Mononuclear cell (primary cell): ENCODE data around the gene DGKI. TPM values are rescaled to one million over a fixed set of nuclear protein-coding genes. Genes with fewer than 3 reads are reported as not detected.

Experiments
- H3K27me3 ChIP-seq: 2 replicates; pipeline ENCODE4 v1.6.0; 2011; ENCODE audit warnings: low read length, control low read depth; ENCODE audit not compliant: insufficient read depth
- H3K4me1 ChIP-seq: 2 replicates; pipeline ENCODE4 v1.5.1; 2011; ENCODE audit warnings: mild to moderate bottlenecking, low read length, control low read depth; ENCODE audit not compliant: insufficient read depth
- H3K4me3 ChIP-seq: 2 replicates; pipeline ENCODE4 v1.5.1; 2011; ENCODE audit warnings: mild to moderate bottlenecking, low read length, moderate library complexity
- H3K9me3 ChIP-seq: 2 replicates; pipeline ENCODE4 v1.5.1; 2011; ENCODE audit warnings: low read depth, mild to moderate bottlenecking, control low read depth, low read length
- total RNA-seq: library from RNA; depleted of rRNA; stranded (reverse); fragments of >200 nt; gene quantifications from one replicate; pipeline ENCODE4 v1.2.3, GENCODE V29; 2012

Gene DGKI
- total RNA-seq, 1 donor, result 0.21 TPM

DNA sequence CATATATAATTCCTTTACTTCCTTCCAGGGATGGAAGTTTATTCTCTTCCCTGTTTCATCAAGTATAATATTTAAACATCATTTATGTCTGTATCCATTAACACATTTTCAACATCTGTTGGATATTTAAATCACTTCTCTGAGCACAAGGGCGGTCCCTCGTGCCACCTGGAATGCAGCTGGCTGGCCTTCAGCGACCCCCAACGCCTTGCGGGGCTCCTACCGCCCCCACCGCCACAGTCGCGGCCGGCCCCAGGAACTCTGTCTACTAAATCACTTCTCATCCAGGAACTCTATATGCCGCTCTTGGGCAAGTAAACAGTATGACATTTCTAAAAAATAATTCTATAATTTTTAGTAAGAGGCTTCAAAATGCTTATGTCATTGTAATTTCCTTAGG lies 282.1 kb downstream of the DGKI start:
- H3K4me1 ChIP-seq, result no peaks in the 10 kb centered on the region
- H3K4me3 ChIP-seq, result no peak overlapping the region
- no peaks in the 10 kb centered on the region for H3K27me3 ChIP-seq

GRCh38 chr7:137563981-137564380 lies 282.8 kb downstream of the DGKI start:
- no peaks in the 10 kb centered on the region for H3K9me3 ChIP-seq
- no peaks in the 10 kb centered on the region for H3K4me1 ChIP-seq
- H3K4me3 ChIP-seq, result no peak overlapping the region
- H3K27me3 ChIP-seq, result no peaks in the 10 kb centered on the region

More for the DNA sequence above, 282.1 kb downstream of the DGKI start:
- no peaks in the 10 kb centered on the region for H3K9me3 ChIP-seq

- Histone ChIP-seq H3K9me3 (no peaks in the 10 kb centered on the region), H3K4me3 (no peak overlapping the region), H3K27me3 (no peaks in the 10 kb centered on the region), H3K4me1 (no peaks in the 10 kb centered on the region)
These were observed 299.3 kb downstream of the DGKI start for GRCh38 chr7:137547485-137547884.

DNA sequence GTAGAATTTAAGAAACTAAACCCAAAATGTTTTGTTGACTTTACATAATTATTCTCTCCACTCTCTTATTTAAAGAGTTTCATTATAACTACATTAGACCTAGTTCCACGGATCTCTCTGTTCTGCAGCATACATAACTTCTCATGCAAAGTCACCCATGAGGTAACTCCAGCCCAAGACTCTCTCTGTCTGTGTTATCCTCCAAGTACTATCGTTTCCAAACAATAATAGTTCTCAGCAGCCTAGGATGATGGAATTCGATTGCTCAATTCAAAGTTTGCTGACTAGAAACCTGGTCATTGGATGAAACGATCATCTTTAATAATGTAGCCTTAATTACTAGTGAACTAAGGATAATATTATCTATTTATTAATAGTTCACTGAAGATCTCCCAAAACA lies 300.1 kb downstream of the DGKI start:
- Histone ChIP-seq H3K27me3 (no peaks in the 10 kb centered on the region), H3K9me3 (no peaks in the 10 kb centered on the region)

DNA sequence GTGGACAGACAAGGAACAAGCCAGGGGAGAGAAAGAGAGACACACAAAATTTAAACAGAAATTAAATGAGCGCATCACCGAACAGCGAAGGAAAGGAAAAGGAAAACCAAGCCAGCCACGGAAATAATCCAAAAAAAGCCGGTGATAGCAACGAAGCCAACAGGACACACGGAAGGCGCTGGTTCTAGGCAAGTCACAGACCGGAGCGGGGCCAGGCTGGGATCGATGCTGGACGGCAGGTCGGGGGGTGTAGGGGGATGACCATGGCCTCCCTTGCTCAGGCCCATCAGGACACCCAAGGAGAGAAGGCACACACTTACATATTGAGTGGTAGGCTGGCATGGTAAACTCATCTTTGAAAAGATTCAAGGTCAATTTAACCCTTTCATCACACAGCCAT lies 300.8 kb downstream of the DGKI start:
- Histone ChIP-seq H3K4me1 (no peaks in the 10 kb centered on the region), H3K27me3 (no peaks in the 10 kb centered on the region), H3K9me3 (no peaks in the 10 kb centered on the region), H3K4me3 (no peak overlapping the region)

More for the DNA sequence above, 300.1 kb downstream of the DGKI start:
- no peak overlapping the region for H3K4me3 ChIP-seq
- H3K4me1 ChIP-seq, result no peaks in the 10 kb centered on the region

DNA sequence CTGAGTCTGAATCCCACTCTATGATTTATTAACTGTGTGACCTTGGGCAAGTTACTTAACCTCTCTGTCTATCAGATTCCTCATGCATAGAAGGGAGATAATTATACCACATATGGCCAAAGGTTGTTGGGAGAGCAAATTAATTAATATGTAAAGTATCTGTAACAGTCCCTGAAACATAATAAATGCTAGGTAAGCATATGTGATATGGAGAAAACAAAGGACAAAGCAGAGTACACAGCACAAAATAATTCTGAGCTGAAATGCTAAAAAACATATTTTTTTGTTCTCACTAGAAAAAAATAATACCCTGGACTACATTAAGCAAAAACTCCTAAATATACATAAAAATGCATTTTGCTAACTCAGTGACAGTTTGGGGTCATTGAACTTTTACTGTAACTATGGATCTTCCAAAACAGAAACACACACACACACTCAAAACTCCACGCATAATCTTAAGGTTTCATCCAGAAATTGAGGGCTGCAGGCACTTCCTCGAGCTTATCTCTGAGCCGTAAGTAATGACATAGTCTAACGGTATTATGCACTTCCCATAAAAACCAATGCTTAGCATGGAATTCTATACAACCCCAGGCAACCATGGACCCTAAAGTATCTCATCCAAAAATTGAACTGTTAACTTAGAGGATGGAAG lies 301.6 kb downstream of the DGKI start:
- Histone ChIP-seq H3K9me3 (no peaks in the 10 kb centered on the region), H3K4me1 (no peaks in the 10 kb centered on the region), H3K27me3 (no peaks in the 10 kb centered on the region), H3K4me3 (no peak overlapping the region)

- Histone ChIP-seq H3K4me1 (no peaks in the 10 kb centered on the region), H3K27me3 (no peaks in the 10 kb centered on the region), H3K4me3 (no peak overlapping the region), H3K9me3 (no peaks in the 10 kb centered on the region)
These were observed 302.2 kb downstream of the DGKI start for GRCh38 chr7:137544453-137545058.

DNA sequence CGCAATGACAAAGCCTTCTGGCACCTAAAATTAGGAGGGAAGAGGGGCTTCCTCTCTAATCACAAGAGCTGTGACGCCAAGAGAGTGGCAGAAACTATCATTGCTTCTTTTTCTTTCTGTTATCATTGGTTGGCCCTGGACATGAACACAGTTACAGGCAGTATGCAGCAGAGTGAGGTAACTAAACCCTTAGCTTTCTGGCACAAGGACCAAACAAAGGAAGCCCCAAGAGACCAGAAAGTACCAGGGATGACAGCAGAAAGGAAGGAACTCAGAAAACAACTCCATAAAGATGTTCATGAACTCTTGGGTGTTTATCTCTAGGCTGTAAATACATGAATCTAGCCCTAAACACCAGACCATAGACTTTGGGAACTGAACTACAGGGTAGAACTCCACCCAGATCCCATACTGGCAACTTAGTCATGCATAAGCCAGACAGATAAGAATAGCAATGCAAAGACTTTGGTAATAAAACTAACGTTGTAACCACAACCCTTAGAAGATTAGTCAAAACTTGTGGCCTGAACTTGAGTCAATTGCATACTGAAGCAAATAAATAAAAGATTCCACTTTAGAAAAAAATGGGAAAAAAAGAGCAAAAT lies 307.6 kb downstream of the DGKI start:
- Histone ChIP-seq H3K27me3 (no peaks in the 10 kb centered on the region), H3K4me3 (no peak overlapping the region), H3K9me3 (no peaks in the 10 kb centered on the region), H3K4me1 (no peaks in the 10 kb centered on the region)

GRCh38 chr7:137538361-137538762 lies 308.4 kb downstream of the DGKI start:
- Histone ChIP-seq H3K27me3 (no peaks in the 10 kb centered on the region), H3K4me1 (no peaks in the 10 kb centered on the region), H3K9me3 (no peaks in the 10 kb centered on the region), H3K4me3 (no peak overlapping the region)

DNA sequence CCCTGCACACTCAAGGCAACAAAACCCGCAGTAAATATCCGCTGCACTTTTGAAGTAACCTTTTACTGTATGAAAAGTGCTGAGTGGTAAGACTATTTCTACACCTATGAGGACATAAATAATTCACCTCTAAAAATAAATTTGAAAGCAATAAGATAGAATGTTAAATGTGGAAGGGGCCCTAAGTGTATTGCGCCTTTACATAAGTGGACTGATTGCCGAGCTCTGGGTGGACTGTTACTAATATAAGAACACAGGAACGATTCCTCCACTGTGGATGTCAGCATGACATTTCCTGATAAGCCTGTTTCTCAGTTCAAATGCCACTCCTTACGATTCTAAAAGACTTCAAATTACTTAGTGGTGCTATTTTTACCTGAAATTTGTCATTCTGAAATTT lies 311.2 kb downstream of the DGKI start:
- Histone ChIP-seq H3K27me3 (no peaks in the 10 kb centered on the region), H3K9me3 (no peaks in the 10 kb centered on the region), H3K4me1 (no peaks in the 10 kb centered on the region)

DNA sequence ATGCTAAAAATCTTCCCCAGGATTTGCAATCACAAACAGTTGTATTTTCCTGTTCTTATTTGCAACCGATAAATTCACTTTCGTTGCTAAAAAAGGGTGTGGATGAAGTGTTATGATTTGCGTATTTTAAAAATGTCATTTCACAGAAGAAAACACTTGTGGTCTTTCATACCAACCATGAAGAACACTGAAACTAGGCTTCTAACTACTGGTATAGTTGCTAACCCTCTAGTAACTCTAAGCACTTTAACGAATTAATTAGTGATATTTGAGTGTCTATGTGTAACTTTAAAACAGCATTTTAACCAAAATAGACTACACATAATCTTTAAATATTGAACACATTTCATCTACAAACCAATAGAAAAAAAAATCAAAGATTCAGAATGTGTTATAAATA lies 315.1 kb downstream of the DGKI start:
- Histone ChIP-seq H3K4me3 (no peak overlapping the region), H3K27me3 (no peaks in the 10 kb centered on the region), H3K9me3 (no peaks in the 10 kb centered on the region), H3K4me1 (no peaks in the 10 kb centered on the region)

More for the DNA sequence above, 311.2 kb downstream of the DGKI start:
- H3K4me3 ChIP-seq, result no peak overlapping the region

DNA sequence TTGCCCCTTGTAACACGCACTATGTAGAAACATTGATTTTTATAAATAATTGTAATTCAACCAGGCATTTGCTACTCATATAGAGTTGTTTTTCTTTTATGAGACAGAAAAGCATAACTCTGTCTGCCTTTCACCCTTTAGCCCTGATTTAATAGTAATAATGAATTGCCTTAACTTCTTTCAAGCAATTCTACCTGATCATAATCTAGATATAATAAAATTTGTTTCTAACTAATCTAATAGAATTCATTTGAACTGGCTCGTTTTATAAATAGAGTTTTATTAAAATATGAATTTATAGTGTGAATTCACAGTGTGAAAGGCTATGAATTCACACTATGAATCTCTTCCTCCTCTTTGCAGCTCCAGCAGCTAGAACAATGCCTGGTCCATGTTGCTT lies 319.1 kb downstream of the DGKI start:
- no peaks in the 10 kb centered on the region for H3K4me1 ChIP-seq
- no peak overlapping the region for H3K4me3 ChIP-seq
- H3K9me3 ChIP-seq, result no peaks in the 10 kb centered on the region
- H3K27me3 ChIP-seq, result no peaks in the 10 kb centered on the region

DNA sequence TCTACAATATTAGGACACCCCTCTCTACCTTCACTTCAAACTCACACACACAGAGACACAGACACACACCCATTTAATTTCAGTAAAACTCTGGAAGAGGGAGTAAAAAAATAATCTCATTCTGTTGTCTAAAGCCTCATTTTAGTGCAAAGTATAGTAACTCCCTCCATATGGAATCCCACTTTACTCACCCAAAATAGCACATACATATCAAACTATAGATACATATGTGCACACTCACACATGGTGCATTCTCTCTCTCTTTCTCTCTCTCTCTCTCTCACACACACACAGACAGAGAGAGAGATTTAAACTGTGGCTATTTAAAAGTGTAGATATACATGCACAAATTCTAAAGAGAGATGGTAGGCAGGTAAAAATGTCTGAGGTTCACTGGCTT lies 323.6 kb downstream of the DGKI start:
- Histone ChIP-seq H3K27me3 (no peaks in the 10 kb centered on the region), H3K4me3 (no peak overlapping the region), H3K9me3 (no peaks in the 10 kb centered on the region), H3K4me1 (no peaks in the 10 kb centered on the region)

- Histone ChIP-seq H3K9me3 (no peaks in the 10 kb centered on the region), H3K4me1 (no peaks in the 10 kb centered on the region), H3K4me3 (no peak overlapping the region), H3K27me3 (no peaks in the 10 kb centered on the region)
These were observed 325.3 kb downstream of the DGKI start for GRCh38 chr7:137521451-137521850.

DNA sequence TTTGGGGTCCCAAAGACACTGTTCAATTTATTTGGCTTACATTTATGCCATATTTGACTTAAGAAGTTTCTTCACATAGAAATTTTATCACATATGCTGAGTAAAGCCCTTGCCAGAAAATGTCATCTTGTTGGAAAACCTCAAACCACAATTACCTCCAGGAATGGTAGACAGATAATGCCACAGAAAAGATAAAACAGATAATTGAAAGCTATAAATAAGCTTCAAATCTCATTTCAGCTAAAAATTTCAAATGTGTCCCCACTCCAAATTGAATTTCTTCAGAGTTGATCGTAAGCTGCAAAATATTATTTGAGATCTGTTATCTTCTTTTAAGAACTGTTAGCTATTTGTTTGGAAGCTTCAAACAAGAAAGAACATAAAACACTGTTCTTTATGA lies 326.8 kb downstream of the DGKI start:
- Histone ChIP-seq H3K4me1 (no peaks in the 10 kb centered on the region), H3K9me3 (no peaks in the 10 kb centered on the region), H3K27me3 (no peaks in the 10 kb centered on the region), H3K4me3 (no peak overlapping the region)
